Left ventricle myocardium inferior (tissue), 1 donor: Measurements from ENCODE around the gene HEXIM1. TPM values are rescaled to one million over a fixed set of nuclear protein-coding genes. Genes with fewer than 3 reads are reported as not detected.

Experiments used
- DNase-seq: peaks from one replicate; pipeline ENCODE4 v3.0.0-alpha.2; 2020
- H3K27ac ChIP-seq: fragments of 200-600 bp; replicated peaks from 2 replicates; pipeline ENCODE4 v1.8.0; 2021
- H3K27me3 ChIP-seq: fragments of 200-600 bp; 2 replicates; pipeline ENCODE4 v1.8.0; 2021; ENCODE audit warnings: low read depth
- H3K36me3 ChIP-seq: fragments of 200-600 bp; 2 replicates; pipeline ENCODE4 v1.8.0; 2021
- H3K4me1 ChIP-seq: fragments of 200-600 bp; 2 replicates; pipeline ENCODE4 v1.8.0; 2021
- H3K4me3 ChIP-seq: fragments of 200-600 bp; 2 replicates; pipeline ENCODE4 v1.8.0; 2021; ENCODE audit warnings: mild to moderate bottlenecking, moderate library complexity
- H3K9me3 ChIP-seq: fragments of 200-600 bp; replicated peaks from 2 replicates; pipeline ENCODE4 v1.8.0; 2021
- CTCF ChIP-seq: fragments of 200-600 bp; IDR thresholded peaks from 2 replicates; pipeline ENCODE4 v1.8.0; 2021; ENCODE audit warnings: antibody characterized with exemption, mild to moderate bottlenecking, borderline replicate concordance
- intact Hi-C: fragments of 100-400 bp; cut with micrococcal nuclease; formaldehyde crosslinking; loops from one replicate; pipeline ENCODE4 v1.11.0; 2022
- total RNA-seq: library from RNA; stranded (reverse); fragmentation: NEBNext Ultra II Directional; extraction: Animal tissue kit (Norgen Biotek cat#: 25700); gene quantifications from one replicate; pipeline ENCODE4 v1.2.1, GENCODE V29; 2021
- donor health status: DM: no; HTN: yes; CAD: no; lungs with severe emphysema.

HEXIM1 gene
- total RNA-seq, 1 donor from 2014 or later = 28.8 TPM

DNA sequence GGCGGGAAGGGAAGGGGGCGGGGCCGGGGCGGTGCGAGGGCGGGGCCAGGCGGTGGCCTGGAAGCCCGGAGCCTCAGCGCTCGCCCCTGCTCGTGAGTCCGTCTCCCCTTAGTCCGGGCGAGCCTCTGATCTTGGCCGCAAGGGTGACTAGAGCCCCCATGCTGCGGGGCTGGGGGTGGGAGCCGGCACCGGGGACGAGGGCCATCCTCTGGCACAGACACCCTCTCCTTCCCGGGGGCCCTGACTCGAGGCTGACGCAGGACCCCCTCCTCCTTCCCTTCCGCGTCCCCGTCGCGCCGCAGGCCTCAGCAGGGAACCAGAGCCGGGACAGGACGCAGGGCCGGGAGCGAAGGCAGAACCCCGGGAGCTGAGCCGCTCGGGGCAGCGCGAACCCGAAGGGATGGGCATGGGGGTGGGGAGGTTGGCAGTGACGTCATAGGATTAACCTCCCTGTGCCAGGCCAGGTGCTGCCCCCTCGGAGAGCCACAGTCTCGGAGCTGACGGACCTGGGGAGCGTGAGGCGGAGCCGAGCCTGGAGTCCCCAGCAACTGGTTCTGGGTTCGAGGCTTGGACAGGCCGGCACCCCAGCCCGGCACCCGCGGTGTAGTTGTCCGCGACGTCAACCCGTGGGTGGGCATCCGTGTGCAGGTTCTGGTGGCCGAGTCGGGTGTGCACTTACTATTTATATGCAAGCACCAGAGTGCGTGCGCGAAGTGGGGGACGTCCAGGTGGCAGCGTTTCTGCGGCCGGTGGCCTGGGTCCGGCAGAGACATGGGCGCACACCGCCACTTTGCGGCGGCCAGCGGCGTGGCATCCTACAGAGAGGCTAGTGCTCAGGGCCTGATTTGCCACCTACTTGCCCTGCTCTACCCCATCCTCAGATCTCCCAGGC lies 15.5 kb upstream of the HEXIM1 start:
- peak; percentile 83 for TF ChIP-seq CTCF
- intact Hi-C loops = no loop called here
- Histone ChIP-seq H3K9me3 (no peaks in the 10 kb centered on the region), H3K4me3 (peak overlapping the region; percentile 97), H3K27me3 (no peaks in the 10 kb centered on the region), H3K36me3 (peaks cover 4% of the 10 kb centered on the region), H3K27ac (peak overlapping the region; percentile 99), H3K4me1 (peaks cover 74% of the 10 kb centered on the region)
- peak; percentile 86 for DNase-seq

GRCh38 chr17:45135192-45135977 lies 12.9 kb upstream of the HEXIM1 start, which contains the start of gene ACBD4:
TSS of gene ACBD4 (plus strand) at chr17:45135687. CDS start at chr17:45136145, 458 bp downstream.
- intact Hi-C loops = loop anchor here (5.0 kb wide), 1 partner anchor 62 kb away; no protein-coding TSS in a partner anchor
- Histone ChIP-seq H3K27ac (peak within 1 kb of the TSS; percentile 81), H3K27me3 (no peaks in the 10 kb centered on the region), H3K4me1 (peaks cover 48% of the 10 kb centered on the region), H3K36me3 (peaks cover 22% of the 10 kb centered on the region), H3K9me3 (no peaks in the 10 kb centered on the region), H3K4me3 (peak within 1 kb of the TSS; percentile 91)
- TF ChIP-seq CTCF = peak; percentile 100
- DNase-seq = peak; percentile 94

DNA sequence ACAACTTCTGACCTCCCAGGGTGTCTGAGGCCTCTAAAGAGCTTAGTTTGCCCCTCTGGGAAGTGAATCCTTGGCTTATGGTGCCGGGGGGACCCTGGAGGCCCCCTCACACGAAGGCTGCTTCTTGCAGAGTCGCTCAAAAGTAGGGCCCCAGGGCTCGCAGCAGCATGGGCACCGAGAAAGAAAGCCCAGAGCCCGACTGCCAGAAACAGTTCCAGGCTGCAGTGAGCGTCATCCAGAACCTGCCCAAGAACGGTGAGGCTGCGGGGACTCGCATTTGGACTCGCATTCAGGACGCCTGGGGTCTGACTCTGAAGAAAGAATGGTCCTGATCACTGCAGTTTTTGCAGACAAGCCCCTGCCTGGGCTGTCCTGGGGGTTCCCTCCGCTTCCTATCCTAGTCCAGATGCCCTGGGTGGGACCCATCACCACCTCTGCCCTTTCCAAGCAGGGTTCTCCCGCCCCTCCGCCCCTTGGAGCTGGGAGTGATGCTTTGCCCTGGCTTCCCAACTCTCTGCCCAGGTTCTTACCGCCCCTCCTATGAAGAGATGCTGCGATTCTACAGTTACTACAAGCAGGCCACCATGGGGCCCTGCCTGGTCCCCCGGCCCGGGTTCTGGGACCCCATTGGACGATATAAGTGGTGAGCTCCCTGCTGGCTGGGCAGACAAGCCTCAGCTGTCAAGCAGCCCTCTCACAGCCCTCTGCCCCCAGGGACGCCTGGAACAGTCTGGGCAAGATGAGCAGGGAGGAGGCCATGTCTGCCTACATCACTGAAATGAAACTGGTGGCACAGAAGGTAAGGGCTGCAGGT lies 12.1 kb upstream of the HEXIM1 start:
- Histone ChIP-seq H3K4me3 (peak overlapping the region; percentile 91), H3K27ac (peak overlapping the region; percentile 81), H3K9me3 (no peaks in the 10 kb centered on the region), H3K27me3 (no peaks in the 10 kb centered on the region), H3K4me1 (peaks cover 40% of the 10 kb centered on the region), H3K36me3 (peaks cover 22% of the 10 kb centered on the region)
- no peak for TF ChIP-seq CTCF
- intact Hi-C loops = loop anchor here (5.0 kb wide), 1 partner anchor 61 kb away; no protein-coding TSS in a partner anchor
- DNase-seq = peak; percentile 22

DNA sequence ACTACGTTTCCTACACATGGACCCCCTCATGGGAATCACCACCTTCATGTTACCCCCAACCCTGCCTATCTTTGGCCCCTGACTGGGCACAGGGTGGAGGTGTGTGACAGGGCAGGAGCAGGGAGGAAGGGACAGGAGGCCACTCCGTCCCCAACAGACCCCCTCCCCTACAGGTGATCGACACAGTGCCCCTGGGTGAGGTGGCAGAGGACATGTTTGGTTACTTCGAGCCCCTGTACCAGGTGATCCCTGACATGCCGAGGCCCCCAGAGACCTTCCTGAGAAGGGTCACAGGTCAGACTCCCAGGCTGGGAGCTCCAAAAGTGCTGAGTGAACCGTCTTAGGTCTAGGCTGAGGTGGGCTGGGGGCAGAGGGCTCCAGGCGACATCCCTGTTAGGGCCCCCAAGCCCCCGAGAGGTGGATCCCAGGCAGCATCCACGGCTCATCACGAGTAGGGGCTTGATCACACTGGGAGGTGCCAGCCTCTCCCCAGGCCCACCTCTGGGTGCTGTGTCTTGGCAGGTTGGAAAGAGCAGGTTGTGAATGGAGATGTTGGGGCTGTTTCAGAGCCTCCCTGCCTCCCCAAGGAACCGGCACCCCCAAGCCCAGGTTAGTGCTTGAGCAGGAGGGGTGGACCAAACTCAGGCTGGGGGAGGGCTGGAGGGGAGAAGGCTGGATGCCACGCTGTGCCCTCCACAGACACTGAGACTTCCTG lies 11.3 kb upstream of the HEXIM1 start:
- H3K27ac ChIP-seq = no peak overlapping the region
- DNase-seq = peak; percentile 9
- H3K4me1 ChIP-seq = peaks cover 32% of the 10 kb centered on the region
- H3K9me3 ChIP-seq = no peaks in the 10 kb centered on the region
- H3K36me3 ChIP-seq = peaks cover 22% of the 10 kb centered on the region
- H3K4me3 ChIP-seq = no peak overlapping the region
- H3K27me3 ChIP-seq = no peaks in the 10 kb centered on the region
- TF ChIP-seq CTCF = no peak
- intact Hi-C loops = loop anchor here (5.0 kb wide), 1 partner anchor 60 kb away; no protein-coding TSS in a partner anchor
